GM21367 (cell line): ENCODE results near the gene SOX4.

Experiments used
- ATAC-seq: cut with Tn5 transposase; IDR thresholded peaks from one replicate; pipeline ENCODE4 v1.9.1; 2021; ENCODE audit not compliant: unreplicated experiment

Gene SOX4

DNA sequence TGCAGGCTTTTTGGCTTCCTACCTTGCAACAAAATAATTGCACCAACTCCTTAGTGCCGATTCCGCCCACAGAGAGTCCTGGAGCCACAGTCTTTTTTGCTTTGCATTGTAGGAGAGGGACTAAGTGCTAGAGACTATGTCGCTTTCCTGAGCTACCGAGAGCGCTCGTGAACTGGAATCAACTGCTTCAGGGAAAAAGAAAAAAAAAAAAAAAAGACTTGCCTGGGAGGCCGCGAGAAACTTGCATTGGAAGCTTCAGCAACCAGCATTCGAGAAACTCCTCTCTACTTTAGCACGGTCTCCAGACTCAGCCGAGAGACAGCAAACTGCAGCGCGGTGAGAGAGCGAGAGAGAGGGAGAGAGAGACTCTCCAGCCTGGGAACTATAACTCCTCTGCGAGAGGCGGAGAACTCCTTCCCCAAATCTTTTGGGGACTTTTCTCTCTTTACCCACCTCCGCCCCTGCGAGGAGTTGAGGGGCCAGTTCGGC is 420 bp downstream of the SOX4 start:
- peak; percentile 16 for ATAC-seq

GRCh38 chr6:21594416-21595281 is 1.1 kb downstream of the SOX4 start:
- ATAC-seq: peak; percentile 19

DNA sequence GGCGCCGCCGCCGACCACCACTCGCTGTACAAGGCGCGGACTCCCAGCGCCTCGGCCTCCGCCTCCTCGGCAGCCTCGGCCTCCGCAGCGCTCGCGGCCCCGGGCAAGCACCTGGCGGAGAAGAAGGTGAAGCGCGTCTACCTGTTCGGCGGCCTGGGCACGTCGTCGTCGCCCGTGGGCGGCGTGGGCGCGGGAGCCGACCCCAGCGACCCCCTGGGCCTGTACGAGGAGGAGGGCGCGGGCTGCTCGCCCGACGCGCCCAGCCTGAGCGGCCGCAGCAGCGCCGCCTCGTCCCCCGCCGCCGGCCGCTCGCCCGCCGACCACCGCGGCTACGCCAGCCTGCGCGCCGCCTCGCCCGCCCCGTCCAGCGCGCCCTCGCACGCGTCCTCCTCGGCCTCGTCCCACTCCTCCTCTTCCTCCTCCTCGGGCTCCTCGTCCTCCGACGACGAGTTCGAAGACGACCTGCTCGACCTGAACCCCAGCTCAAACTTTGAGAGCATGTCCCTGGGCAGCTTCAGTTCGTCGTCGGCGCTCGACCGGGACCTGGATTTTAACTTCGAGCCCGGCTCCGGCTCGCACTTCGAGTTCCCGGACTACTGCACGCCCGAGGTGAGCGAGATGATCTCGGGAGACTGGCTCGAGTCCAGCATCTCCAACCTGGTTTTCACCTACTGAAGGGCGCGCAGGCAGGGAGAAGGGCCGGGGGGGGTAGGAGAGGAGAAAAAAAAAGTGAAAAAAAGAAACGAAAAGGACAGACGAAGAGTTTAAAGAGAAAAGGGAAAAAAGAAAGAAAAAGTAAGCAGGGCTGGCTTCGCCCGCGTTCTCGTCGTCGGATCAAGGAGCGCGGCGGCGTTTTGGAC is 2.0 kb downstream of the SOX4 start:
- peak; percentile 22 for ATAC-seq

DNA sequence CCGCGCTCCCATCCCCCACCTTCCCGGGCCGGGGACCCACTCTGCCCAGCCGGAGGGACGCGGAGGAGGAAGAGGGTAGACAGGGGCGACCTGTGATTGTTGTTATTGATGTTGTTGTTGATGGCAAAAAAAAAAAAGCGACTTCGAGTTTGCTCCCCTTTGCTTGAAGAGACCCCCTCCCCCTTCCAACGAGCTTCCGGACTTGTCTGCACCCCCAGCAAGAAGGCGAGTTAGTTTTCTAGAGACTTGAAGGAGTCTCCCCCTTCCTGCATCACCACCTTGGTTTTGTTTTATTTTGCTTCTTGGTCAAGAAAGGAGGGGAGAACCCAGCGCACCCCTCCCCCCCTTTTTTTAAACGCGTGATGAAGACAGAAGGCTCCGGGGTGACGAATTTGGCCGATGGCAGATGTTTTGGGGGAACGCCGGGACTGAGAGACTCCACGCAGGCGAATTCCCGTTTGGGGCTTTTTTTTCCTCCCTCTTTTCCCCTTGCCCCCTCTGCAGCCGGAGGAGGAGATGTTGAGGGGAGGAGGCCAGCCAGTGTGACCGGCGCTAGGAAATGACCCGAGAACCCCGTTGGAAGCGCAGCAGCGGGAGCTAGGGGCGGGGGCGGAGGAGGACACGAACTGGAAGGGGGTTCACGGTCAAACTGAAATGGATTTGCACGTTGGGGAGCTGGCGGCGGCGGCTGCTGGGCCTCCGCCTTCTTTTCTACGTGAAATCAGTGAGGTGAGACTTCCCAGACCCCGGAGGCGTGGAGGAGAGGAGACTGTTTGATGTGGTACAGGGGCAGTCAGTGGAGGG is 2.8 kb downstream of the SOX4 start:
- ATAC-seq: no peak

DNA sequence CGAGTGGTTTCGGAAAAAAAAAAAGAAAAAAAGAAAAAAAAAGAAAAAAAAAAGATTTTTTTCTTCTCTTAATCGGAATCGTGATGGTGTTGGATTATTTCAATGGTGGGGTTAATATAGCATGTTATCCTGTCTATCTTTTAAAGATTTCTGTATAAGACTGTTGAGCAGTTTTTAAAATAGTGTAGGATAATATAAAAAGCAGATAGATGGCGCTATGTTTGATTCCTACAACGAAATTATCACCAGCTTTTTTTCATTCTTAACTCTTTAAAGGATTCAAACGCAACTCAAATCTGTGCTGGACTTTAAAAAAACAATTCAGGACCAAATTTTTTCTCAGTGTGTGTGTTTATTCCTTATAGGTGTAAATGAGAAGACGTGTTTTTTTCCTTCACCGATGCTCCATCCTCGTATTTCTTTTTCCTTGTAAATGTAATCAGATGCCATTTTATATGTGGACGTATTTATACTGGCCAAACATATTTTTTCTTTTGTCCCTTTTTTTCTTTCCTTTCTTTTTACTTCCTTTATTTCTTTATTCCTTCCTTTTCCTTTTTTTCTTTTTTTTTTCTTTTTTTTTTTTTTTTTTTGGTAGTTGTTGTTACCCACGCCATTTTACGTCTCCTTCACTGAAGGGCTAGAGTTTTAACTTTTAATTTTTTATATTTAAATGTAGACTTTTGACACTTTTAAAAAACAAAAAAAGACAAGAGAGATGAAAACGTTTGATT is 3.6 kb downstream of the SOX4 start:
- no peak for ATAC-seq

- no peak for ATAC-seq
Observed at GRCh38 chr6:21597801-21598673, 4.5 kb downstream of the SOX4 start.

DNA sequence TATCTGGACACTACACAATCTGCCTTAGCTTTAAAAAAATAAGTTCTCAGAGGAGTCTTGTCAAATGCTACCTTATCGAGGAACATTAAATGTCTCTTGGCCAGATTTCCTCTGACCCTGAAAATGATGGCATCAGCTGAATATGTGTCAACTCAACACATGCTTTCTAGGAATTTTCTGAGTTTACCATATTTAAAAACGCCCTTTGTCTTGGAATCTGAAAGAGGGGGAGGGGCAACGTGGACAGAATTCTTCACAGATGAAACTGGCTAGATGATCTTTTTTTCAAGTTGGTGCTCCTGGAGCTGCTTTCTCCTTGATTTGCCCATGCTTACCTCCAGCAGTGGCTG is 5.1 kb downstream of the SOX4 start:
- ATAC-seq: no peak

DNA sequence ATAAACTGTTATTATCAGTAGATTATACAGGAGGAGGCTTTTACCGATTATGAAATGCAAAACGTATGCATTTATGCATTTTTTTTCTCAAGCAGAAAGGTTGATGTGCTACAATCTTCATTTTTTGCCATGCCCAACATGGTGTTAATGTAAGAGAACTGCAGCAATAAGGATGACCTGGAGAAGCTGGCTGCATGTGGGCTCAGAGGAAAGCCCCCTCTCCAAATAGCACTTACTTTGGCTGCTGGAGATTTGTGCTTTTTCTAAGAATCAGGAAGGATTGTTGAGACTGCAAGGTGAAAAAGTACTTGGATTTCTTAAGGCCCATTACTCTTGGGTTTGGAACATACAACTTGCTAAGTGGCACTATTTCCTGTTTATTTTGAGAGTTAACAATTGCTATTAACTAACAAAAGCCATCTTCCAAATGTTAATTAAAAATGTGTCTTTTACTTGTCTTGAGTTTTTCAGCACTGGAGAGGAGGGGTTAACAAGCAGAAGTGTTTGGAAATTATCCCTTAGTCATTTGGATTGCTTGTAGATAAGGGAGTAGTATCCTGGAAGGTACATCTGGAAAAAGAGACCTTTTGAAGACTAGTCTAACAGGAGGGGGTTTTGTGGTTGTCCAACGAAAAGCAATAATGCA is 5.6 kb downstream of the SOX4 start:
- no peak for ATAC-seq

DNA sequence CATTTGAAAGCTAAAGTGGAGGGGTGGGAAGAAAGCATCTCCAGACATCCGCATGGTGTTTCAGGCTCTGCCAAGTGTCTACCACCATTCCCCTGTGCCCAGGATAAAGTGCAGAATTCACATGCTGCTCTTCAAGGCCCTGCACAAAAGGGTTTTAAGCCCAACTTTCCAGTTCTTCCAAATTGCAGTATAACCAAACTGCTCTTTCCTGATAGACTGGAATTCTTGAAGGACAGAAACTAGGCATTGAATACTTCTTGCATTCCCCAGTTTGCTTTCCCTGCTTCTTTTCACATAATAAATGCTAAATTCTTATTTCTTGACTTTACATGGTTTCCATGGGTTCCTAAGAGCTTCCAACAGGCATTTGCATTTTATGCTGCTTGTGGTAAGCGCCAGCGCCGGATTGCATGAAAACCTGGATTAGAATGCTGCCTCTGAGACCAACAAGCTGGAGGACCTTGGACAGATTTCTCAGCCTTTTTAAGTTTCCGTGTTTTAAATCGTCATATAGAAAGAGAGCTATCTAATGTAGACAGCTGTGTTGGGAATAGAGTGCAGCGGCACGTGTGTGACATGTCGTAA is 7.9 kb downstream of the SOX4 start:
- ATAC-seq: no peak

DNA sequence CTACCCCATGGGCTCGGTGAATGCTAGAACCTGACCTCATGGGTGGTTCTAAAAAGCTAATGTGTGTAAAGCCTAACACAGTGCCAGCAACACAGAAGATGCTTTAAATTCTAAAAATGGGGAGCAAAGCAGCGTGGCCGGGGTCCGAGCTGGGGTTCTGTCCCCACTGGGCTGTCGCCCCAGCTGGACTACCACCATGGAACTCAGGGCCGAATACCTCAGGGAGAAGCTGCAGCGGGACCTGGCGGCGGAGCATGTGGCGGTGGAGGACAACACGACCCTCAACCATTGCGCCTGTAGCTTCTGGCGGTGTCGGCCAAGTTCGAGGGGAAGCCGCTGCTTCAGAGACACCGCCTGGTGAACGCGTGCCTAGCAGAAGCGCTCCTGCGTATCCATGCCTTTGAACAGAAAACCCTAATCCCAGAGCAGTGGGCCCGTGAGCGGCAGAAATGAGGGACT is 8.4 kb downstream of the SOX4 start:
- ATAC-seq: no peak

DNA sequence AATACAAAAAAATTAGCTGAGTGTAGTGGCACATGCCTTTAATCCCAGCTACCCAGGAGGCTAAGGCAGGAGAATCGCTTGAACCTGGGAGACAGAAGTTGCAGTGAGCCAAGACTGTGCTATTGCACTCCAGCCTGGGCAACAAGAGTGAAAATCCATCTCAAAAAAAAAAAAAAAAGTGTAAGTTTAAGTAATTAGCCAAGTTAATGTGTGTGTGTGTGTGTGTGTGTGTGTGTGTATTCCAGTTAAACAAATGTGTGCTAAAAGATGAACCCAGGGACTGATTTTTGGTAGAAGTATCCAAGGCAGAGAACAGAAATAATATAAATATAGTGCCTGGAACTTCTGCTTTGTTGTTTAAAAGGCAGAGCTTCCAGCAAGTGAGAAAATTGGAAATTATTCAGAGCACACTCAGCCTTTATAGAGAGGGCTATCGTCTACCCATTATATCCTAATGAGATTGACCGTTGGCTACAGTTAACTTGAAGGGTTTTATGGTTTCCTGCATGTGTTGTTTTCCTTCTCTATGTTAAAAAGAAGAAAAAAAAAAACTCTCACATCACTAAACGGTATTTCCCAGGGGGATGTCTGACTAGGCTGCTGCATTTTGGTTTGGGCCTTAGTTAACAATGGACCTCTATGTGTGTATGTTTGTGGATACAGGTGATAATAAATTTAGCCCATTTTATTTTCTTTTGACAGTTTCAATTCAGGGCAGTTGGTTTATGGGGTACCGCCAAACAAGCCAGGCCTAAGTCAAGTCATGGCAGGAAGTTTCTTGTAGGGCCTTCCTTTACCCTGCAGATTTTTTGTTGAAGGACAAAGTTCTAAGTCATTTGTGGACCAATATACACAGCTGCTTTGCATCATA is 9.8 kb downstream of the SOX4 start:
- no peak for ATAC-seq

DNA sequence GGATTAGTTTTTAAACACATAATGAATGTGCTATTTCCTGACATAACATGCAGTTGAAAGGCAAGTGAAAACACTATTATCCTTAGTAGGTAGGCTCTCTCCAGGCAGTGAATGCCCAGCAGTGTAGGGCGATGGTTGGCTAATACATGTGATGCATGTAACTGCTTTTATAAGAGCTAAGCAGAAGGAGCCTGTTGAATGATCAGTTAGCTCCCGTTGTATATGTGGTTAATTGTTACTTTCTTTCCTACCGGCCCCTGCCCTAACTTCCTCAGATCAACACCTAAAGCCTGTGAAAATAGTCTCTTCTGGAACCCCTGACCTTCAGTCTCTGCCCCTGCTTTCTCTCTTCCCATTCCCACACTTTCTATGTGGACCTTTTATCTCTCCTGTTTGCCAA is 10.5 kb downstream of the SOX4 start:
- no peak for ATAC-seq

DNA sequence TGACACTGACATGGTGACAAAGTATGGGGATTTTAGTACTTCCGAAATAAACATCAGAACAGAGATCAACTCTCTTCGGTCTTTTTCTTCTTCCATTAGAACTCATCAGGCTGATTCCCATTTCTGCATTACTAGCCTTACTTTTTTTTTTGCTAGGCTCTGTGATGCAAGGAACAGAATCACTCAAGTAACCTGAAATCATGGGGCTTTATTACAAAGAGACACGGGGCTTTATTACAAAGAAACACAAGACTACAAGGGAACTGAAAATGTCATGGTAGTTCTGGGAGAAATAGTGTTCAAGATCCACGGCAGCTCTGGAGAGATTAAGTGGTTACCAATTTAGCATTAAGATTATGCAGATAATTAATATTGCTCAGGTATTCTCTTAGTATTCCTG is 11.6 kb downstream of the SOX4 start:
- no peak for ATAC-seq

DNA sequence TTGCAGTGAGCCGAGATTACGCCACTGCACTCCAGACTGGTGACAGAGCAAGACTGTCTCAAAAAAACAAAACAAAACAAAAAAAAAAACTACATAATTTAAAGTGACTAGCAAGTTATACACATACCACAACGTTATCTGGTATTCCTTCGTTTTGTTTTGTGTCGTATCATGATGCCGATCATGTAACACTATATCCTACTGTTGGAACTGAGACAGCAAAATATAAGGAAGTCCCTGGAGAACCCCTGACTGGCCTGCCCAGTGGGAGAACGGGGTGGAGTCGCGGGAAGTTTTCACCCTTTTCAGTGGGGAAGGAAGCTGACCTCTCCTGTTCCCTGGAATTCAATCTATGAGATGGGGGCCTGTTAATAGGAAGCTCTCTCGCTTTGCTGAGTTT is 15.1 kb downstream of the SOX4 start:
- no peak for ATAC-seq

DNA sequence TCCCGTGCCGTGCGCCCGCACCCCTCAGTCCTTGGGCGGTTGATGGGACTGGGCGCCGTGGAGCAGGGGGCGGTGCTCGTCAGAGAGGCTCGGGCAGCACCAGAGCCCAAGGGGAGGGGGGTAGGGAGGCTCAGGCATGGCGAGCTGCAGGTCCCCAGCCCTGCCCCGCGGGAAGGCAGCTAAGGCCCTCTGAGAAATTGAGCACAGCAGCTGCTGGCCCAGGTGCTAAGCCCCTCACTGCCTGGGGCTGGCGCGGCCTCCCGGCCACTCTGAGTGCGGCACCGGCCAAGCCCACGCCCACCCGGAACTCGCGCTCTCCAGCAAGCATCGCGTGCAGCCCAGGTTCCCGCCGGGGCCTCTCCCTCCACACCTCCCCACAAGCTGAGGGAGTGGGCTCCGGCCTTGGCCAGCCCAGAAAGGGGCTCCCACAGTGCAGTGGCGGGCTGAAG is 16.4 kb downstream of the SOX4 start:
- no peak for ATAC-seq

GRCh38 chr6:21610341-21610740 is 16.8 kb downstream of the SOX4 start:
- peak; percentile 90 for ATAC-seq

- ATAC-seq: no peak
Observed at GRCh38 chr6:21611485-21611884, 17.9 kb downstream of the SOX4 start.
